ENCODE measurements around the gene LPIN2. TPM values are rescaled to one million over a fixed set of nuclear protein-coding genes. Genes with fewer than 3 reads are reported as not detected.

LPIN2 gene
- total and polyA plus RNA-seq, 2 of the 13 experiments (the other 11 are each of a cell fraction or from before 2014, with no cell fraction given) = 46.0 to 119 TPM

GRCh38 chr18:3059272-3059671 lies 46.3 kb upstream of the LPIN2 start (continued):
- TF ChIP-seq ARID5B (CRISPR knock-in tag; IDR thresholded peaks at IDR 0.05) (peak; percentile 19; the same call in 1 of the 2 replicates), PHF5A (CRISPR knock-in tag; IDR thresholded peaks at IDR 0.05; ENCODE audit: low read depth, unreplicated experiment) (no peak), NCOR1 (IDR thresholded peaks at IDR 0.05; ENCODE audit: borderline replicate concordance, low read length) (peak; percentile 7; the same call in 1 of the 2 replicates), FOXA1 (IDR thresholded peaks at IDR 0.05) (no peak), FOXA1 (CRISPR knock-in tag; IDR thresholded peaks at IDR 0.05) (peak; percentile 51), REST (IDR thresholded peaks at IDR 0.05; ENCODE audit: borderline replicate concordance in 1 of 2, low read depth in 1 of 2, low read length in 2 of 2) (no peak), HIC2 (CRISPR knock-in tag; IDR thresholded peaks at IDR 0.05; ENCODE audit: low read depth) (no peak), FOXA3 (CRISPR knock-in tag; IDR thresholded peaks at IDR 0.05) (peak; percentile 74), FOXJ3 (CRISPR knock-in tag; IDR thresholded peaks at IDR 0.05; ENCODE audit: borderline replicate concordance) (no peak), SOX13 (IDR thresholded peaks at IDR 0.05) (no peak), SOX13 (CRISPR knock-in tag; conservative IDR thresholded peaks at IDR 0.05 in 1 of 2, IDR thresholded peaks at IDR 0.05 in 1 of 2) (0 out of 4 replicates have a peak, but pooled peaks of 1 of the 2 experiments have one; percentile 7), STAT5B (CRISPR knock-in tag; IDR thresholded peaks at IDR 0.05) (no peak), ZNF883 (CRISPR knock-in tag; IDR thresholded peaks at IDR 0.05; ENCODE audit: not compliant biosample characterization) (no peak)

Measured in HepG2 (cell line).